DND-41 (cell line): ENCODE data around the gene BMF.

ENCODE experiments used
- ATAC-seq: fragments of 200-7000 bp; cut with Tn5 transposase; 3 replicates; pipeline ENCODE4 v1.9.1; 2021; ENCODE audit warnings: low read depth; ENCODE audit not compliant: insufficient read depth
- DNase-seq: peaks from one replicate; pipeline ENCODE4 v3.0.0-alpha.2; 2020
- H2AFZ ChIP-seq: 2 replicates; pipeline ENCODE4 v1.6.0; 2012; ENCODE audit warnings: low read depth, low read length
- H3K27ac ChIP-seq: 2 replicates; pipeline ENCODE4 v1.5.1; 2012; ENCODE audit warnings: low read length, inconsistent platforms
- H3K27me3 ChIP-seq: fragments of 200-600 bp; sonication (generic); 2 replicates; pipeline ENCODE4 v1.6.0; 2012; ENCODE audit warnings: low read length, mild to moderate bottlenecking, inconsistent platforms; ENCODE audit not compliant: insufficient read depth, poor library complexity
- H3K36me3 ChIP-seq: 2 replicates; pipeline ENCODE4 v1.5.1; 2012; ENCODE audit warnings: low read length, inconsistent platforms; ENCODE audit not compliant: insufficient read depth
- H3K4me1 ChIP-seq: 2 replicates; pipeline ENCODE4 v1.5.1; 2012; ENCODE audit warnings: mild to moderate bottlenecking, low read length; ENCODE audit not compliant: insufficient read depth
- H3K4me2 ChIP-seq: 2 replicates; pipeline ENCODE4 v1.6.0; 2012; ENCODE audit warnings: mild to moderate bottlenecking, moderate library complexity, low read length, inconsistent platforms; ENCODE audit not compliant: insufficient read depth
- H3K4me3 ChIP-seq, 2 experiments: fragments of 200-600 bp in 1 of 2; shearing (Covaris generic) in 1 of 2; 2 replicates each; pipeline ENCODE4 v1.5.1; 2012 to 2016; ENCODE audit warnings: inconsistent platforms in 2 of 2, low read length in 2 of 2, mild to moderate bottlenecking in 2 of 2, low read depth in 1 of 2, moderate library complexity in 1 of 2
- H3K79me2 ChIP-seq: 2 replicates; pipeline ENCODE4 v1.6.0; 2012; ENCODE audit warnings: low read length, inconsistent platforms; ENCODE audit not compliant: insufficient read depth
- H3K9ac ChIP-seq: 2 replicates; pipeline ENCODE4 v1.6.0; 2012; ENCODE audit warnings: low read depth, mild to moderate bottlenecking, inconsistent platforms, low read length, moderate library complexity
- H3K9me3 ChIP-seq: 2 replicates; pipeline ENCODE4 v1.5.1; 2012; ENCODE audit warnings: low read length, moderate library complexity, mild to moderate bottlenecking, inconsistent platforms; ENCODE audit not compliant: insufficient read depth, severe bottlenecking
- H4K20me1 ChIP-seq: 2 replicates; pipeline ENCODE4 v1.6.0; 2012; ENCODE audit warnings: low read length; ENCODE audit not compliant: insufficient read depth
- CTCF ChIP-seq: IDR thresholded peaks from 2 replicates; pipeline ENCODE4 v1.5.1; 2012; ENCODE audit warnings: borderline replicate concordance, low read length, moderate library complexity, mild to moderate bottlenecking; ENCODE audit not compliant: poor library complexity, severe bottlenecking; ENCODE audit errors: extremely low read depth
- EZH2 ChIP-seq: IDR thresholded peaks from 3 replicates; pipeline ENCODE4 v1.6.1; 2012; ENCODE audit warnings: borderline replicate concordance, low read depth, mild to moderate bottlenecking, moderate library complexity, low read length, inconsistent platforms; ENCODE audit not compliant: severe bottlenecking

Gene BMF

DNA sequence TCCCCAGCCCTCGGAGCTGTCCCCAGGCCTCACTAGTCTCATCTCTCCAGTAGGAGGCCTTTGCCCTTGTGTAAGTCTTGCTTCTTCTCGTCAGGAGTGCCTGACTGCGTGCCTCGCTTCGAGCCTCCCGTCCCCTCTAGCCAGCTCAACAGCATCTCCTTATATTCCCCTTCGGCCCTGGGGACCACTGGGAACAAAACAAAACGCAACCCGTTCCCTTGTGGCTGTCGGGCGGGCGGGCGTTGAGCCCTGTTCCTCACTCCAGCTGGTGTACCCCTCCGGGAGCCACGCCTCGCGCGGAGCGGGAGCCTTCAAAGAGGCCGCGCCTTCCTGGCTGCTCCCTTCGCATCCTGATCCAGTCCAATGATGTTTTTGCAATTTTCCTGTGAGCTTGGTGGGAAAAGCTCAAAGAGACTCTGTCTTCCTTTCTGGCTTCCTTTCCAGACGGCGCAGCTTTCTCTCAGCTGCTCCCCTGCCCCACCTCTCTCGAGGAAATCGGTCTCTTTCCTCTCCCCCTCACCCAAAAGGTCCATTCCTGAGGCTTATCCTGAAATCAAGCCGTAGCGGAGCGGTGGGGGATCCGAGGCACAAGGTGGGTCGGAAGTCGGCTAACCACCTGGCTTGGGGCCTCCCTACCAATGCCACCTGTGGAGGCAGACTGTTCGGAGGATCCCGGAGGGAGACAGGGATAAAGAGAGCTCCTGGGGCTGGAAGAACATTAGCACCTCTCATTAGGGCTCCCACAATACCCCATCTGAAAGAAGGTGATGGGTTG lies 36.3 kb downstream of the BMF start:
- H3K9ac ChIP-seq, result no peak overlapping the region
- H3K79me2 ChIP-seq, result no peaks in the 10 kb centered on the region
- no peaks in the 10 kb centered on the region for H3K36me3 ChIP-seq
- H3K4me1 ChIP-seq, result peaks cover 30% of the 10 kb centered on the region
- no peaks in the 10 kb centered on the region for H3K27me3 ChIP-seq
- no peak overlapping the region for H3K4me2 ChIP-seq
- DNase-seq (no peak), ATAC-seq (no peak)
- no peak overlapping the region for H3K27ac ChIP-seq
- no peaks in the 10 kb centered on the region for H3K9me3 ChIP-seq
- no peak overlapping the region for H3K4me3 ChIP-seq
- no peaks in the 10 kb centered on the region for H4K20me1 ChIP-seq
- no peak for TF ChIP-seq CTCF
- no peak for TF ChIP-seq EZH2
- H2AFZ ChIP-seq, result no peak overlapping the region

GRCh38 chr15:40070608-40071218 lies 38.0 kb downstream of the BMF start:
- Histone ChIP-seq H3K9ac (no peak overlapping the region), H3K9me3 (no peaks in the 10 kb centered on the region)
- TF ChIP-seq CTCF (no peak), EZH2 (no peak)

GRCh38 chr15:40070166-40070557 lies 38.5 kb downstream of the BMF start:
- no peak overlapping the region for H3K9ac ChIP-seq
- H3K27me3 ChIP-seq, result no peaks in the 10 kb centered on the region
- no peak overlapping the region for H2AFZ ChIP-seq
- H4K20me1 ChIP-seq, result no peaks in the 10 kb centered on the region
- H3K4me3 ChIP-seq, result no peak overlapping the region
- peak; percentile 29; the same call in 1 of the 3 replicates for ATAC-seq
- H3K36me3 ChIP-seq, result 0 out of 2 replicates have a peak, but pooled peaks cover under 1% of the 10 kb centered on the region
- H3K9me3 ChIP-seq, result no peaks in the 10 kb centered on the region
- TF ChIP-seq EZH2 (no peak), CTCF (no peak)
- DNase-seq, result no peak
- peak overlapping the region; percentile 52 for H3K27ac ChIP-seq
- H3K79me2 ChIP-seq, result no peaks in the 10 kb centered on the region
- H3K4me2 ChIP-seq, result no peak overlapping the region
- peaks cover 30% of the 10 kb centered on the region for H3K4me1 ChIP-seq

More at GRCh38 chr15:40070608-40071218, 38.0 kb downstream of the BMF start:
- H3K4me2 ChIP-seq, result no peak overlapping the region
- peaks cover 30% of the 10 kb centered on the region for H3K4me1 ChIP-seq
- no peaks in the 10 kb centered on the region for H3K27me3 ChIP-seq
- no peak overlapping the region for H3K27ac ChIP-seq
- no peaks in the 10 kb centered on the region for H4K20me1 ChIP-seq
- DNase-seq, result no peak
- H3K36me3 ChIP-seq, result no peaks in the 10 kb centered on the region
- no peak overlapping the region for H3K4me3 ChIP-seq
- H3K79me2 ChIP-seq, result no peaks in the 10 kb centered on the region
- no peak for ATAC-seq
- no peak overlapping the region for H2AFZ ChIP-seq
